HG02798 (cell line): Measurements from ENCODE around the gene GSTM3.

Experiments used
- ATAC-seq: cut with Tn5 transposase; IDR thresholded peaks from one replicate; pipeline ENCODE4 v1.9.1; 2021; ENCODE audit warnings: mild to moderate bottlenecking; ENCODE audit not compliant: unreplicated experiment, poor library complexity

The GSTM3 gene

DNA sequence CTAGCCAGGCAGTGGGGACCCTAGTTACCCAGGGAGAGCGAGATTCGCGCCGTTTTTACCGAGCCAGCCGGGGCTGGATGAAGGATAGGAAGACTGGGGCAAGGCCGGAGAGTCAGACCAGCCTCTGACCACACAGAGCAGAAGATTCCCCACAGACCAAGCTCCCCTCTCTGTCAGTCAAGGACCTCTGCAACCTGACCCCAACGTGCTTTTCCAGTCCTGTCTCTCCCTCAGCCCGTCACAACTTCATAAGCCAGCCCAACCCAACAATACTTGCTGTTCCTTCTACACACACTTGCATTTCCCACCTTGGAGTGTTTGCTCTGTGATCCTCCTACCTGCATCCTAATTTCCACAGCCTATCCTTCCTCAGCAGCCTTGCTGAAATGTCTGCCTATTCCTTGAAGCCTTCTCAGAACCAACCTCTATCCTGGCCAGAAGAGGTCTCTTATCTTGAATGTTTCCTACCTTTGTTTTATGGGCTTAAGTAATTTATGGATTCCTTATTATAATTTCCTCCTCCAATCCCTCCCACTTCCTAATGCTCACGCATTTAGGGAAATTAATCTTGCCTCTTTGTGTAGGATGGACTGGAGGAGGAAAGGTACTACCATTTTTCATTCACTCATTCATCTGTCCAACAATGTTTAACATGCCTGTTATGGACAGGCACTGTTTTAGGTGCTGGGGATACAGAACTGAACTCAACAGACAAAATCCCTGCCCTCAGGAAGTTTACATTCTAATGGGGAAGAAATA is at the start of gene GSTM3:
Gene GSTM3, minus strand, starts transcription at position 424 of the 759 bp plus-strand sequence. CDS start 751 bp downstream, outside the sequence.
- no peak for ATAC-seq

DNA sequence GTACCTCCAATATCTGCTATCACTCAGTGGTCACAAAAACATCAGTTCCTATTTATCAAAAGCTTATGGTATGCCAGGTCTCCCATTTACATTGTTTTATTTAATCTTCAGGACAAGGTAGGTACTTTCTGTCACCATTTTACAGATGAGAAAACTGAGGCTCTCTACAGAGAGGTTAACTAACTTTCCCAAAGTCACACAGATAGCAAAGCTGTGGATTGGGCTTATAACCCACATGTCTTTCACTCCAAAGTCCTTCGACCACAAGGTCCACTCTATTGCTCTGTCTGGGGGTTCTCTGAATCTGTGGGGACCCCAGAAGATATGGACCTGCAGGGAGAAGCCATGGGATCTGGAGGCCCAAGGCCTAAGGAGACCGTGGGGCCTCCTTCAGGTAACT is 49.5 kb upstream of the GSTM3 start:
- ATAC-seq = no peak

DNA sequence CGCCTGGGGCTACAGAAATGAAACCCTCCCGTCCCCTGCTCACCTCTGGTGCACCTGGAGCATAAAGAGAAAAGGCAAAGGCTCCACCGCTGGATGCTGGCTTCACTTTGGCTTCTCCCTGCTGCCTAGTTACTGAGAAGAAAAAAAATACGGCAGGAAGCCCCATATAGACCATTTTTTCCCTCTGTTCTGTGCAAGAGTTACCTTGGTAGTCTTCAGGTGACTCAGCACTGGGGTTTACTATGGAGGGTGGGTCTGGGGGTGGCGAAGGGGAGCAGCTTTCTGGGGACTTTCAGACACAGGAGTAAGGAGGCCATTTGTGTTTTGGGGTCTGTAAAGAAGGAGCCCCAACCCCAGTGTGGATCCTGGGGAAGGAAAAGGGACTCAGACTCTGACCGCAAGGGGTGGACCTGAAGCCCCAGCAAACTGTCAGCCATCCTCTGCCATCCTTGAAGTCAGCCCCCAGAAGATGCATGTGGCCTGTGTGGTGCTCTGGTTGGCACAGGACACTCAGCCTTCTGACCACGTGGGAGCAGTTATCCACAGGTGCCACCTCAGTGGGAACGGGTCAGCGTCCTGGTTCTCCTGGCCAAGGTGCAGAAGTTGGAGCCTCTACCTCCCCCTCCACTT is 48.8 kb upstream of the GSTM3 start:
- ATAC-seq = no peak

DNA sequence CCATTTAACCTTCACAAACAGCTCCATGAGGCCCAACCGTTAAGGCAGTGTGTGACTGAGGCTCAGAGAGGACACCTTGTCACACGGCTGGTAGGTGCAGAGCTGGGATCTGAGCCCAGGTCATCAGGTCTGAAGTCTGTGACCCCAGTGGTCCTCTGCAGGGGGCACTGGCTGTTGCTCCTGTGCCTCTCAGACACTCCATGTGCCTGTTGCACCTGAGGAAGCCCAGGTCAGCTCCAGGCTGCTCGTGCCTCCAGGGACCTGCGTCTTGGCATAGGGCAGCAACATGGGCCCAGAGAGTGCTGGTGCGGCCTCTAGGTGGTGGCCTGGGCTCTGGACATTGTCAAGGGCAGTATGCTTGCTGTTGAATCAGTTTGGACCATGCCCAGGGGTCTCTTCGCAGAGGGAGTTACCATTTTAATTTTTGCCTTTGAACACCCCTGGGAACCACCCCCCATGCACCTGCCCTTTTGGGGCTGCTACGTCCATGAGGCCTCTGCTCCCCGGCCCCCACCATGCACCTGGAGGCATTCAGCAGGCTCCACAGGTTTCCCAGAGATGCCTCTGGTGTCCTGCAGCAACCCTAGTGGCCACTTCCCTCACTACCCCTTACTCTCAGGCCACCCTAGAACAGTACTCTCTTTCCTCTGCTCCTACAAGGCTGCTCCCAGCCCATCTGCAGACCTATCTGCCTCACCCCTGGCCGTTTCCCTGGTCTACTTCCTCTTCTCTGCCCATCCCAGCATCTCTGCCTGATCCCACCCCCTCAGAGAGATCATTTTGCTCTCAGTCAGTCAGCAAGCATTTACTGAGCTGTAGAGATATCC is 48.1 kb upstream of the GSTM3 start:
- ATAC-seq = no peak

DNA sequence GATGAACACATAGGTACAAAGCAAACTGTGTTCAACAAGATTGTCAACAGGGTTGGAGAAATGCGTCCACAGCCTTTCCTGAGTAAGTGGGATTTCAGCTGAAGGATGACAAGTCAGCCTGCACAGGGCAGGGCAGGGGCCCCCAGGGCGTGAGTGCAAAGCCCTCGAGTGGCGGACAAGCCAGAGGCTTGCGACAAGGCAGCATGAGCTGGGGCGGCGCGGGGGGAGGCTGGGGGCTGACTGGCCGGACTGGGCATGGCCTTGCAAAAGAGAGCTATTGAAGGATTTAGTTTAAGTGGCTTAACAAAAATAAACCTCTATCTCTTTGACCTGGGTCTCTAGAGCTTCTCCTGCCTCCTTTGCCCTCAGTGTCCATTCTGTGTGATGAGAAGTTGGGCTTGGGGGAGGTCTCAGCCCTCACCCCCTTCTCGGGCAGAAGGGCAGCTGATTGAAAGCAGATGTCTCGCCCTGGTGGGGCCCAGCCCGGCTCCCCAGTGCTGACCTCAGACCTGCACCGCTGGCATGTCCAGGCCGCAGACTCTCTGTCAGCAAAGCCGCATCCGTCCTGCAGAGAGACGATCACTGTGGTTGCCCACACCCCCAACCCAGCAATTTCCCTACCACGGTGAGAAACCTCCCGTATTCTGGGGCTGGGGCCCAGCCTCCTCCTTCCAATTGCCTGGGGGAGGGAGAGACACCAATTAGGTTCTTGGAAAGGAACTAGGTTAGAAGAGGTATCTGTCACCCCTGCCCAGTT is 47.2 kb upstream of the GSTM3 start:
- ATAC-seq = no peak

DNA sequence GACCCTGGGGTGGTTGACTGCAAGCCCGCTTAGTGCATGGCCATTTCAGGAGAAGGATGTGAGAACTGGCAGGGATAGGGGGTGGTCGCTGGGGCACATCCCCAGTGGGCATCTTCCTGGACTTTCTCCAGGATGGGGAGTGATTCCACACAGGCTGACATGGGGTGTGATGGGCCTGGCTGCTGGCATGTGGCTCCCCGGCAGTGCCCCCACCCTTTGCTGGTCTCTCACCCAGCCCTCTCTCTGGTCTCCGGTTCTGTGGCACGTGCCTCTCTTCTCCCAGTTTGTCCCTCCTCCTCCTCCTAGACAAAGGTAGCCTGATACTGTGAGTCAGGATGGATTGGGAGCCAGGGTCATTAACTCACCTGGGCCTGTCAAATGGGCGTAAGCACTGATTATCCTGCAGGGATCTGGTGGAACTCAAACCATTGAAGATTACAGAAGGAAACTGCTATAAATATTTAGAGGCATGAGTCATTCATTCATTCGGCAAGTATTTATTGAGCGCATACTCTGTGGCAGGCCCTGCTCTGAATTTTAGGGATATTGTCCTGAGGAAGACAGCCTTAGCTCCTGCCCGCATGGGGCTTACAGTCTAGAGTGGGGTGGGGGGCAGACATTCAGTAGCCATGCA is 46.5 kb upstream of the GSTM3 start:
- no peak for ATAC-seq

DNA sequence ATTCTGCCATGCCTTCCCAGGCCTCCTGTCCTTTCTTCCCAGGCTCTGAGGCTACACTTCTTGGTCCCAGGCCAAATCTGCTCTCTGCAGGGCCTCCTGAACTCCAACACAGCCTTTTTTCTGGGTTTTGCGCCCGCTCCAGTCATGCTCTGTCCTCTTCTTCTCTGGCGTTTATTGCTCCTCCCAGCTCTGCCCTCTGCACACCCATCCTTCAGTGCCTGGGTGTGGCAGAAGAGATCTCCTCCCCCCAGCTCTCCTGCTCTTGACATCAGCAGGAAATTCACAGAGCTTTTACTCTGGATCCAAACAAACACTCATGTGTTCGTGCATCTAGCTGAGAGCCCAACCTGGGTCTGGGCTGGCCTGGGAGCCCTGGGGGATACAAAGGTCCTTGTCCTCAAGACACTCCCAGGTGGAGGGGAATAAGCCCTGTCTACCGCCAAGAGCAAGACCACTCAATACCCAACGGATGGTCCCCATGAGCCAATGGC is 45.7 kb upstream of the GSTM3 start:
- ATAC-seq = no peak

DNA sequence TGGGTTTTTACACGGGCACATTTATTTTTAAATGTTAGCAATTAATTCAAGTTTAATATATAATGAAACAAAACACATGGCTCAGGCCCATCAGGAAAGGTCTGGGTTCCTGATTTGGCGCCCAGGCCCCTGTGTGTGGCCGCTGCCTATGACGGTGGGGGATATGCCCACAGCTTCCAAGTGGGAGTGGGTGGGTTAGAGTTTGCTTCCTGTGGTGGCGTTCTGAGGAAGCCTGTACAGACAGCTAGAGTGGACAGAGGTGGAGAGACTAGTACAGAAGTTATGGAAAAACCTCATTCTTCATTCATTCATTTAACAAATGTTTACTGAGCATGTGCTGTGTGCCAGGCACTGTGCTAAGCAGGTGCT is 45.3 kb upstream of the GSTM3 start:
- ATAC-seq = no peak

DNA sequence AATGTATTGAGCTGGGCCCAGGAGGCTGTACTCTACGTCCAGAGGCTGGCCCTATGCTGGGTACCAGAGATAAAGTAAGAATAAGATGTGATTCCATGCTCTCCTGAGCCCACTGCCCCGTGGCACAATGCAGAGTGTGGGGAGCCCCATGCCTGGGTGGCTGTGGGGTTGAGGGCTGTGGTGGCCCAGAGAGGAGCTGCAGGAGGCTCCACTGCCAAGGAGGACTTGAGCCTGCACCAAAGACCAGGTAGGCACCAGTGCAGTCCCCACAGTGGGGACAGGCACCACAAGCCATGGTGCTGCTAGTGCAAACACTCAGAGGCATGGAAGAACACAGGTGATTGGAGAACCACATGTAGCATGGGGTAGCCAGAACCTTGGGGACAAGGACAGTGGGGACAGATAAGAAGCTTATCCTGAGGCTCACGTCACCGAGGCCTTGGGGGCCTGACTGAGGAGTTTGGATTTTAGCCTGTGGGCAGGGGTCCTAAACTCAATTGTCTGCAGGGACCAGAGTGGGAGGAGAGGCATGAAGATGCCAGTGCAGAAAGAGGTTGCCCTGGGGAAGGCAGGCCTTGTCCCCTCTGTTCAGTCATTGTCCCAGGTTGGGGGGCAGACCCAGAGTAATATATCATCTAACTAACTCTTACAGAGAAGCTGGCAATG is 44.7 kb upstream of the GSTM3 start:
- no peak for ATAC-seq

DNA sequence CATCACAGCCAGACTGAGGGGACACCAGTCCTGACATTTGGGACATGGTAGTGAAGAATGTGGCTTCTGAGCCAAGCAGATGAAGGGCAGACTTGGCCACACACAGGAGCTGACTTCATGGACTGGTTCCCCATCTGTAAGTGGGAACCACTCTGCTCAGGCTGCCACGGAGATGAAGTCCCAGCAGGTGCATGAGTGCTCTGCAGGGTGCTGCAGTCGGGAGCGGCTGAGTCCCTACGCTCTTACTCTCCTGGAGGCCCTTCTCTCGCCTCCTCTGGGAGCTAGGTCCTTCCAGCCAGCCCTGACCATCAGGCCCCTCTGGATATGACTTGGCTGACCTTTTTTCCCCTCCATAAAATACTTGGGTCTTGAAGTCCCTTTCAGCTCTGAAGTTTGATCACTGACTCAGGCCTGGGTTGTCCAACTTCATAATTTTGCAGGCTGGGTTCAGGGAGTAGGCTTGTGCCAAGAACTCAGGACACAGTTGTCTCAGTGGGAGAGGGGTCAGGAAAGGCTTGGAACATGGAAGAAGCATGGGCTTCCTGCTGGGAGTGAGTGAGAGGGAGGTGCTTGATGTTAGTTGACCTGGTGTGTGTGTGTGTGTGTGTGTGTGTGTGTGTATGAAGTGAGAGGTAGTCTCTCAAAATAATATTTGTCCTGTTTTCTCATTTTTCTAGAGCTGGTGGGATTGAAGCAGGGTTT is 43.9 kb upstream of the GSTM3 start:
- ATAC-seq = no peak

DNA sequence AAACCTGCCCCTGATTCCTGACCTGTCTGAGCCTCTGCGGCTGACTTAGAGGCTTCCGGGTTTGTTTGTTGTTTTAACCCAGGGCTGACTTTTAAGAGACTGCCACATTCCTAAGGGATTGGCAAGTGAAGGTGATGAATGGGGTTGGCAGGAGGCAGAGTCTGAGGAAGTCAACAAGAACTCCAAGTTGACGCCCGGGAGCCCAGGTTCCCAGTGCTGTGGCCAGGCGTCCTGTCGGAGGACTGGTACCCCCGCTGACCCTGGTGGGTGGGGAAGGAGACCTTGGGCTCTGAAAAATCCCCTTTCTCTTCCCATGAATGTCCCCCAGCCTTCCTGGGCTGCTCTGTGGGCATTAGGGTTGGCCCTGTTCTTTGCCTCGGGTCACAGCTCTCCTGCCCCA is 42.6 kb upstream of the GSTM3 start:
- ATAC-seq = no peak

DNA sequence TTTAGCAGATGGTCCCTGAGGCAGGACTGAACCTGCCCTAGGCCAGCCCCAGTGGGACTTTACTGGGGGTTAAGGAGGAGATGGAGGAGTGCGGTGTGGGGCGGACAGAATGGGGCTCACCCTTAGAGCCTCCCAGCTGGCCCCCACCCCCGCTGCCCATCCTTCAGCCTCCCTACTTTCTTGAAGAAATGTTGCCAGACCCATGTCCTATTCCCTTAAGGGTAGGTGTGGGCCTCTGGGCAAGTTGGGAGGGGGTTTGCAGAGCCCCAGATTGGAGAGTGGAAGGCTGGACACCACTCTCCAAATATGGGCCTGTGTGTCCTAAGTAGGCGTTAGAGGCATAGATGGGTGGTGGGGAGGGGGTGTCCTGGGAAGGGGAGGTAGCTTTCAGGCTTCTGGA is 42.1 kb upstream of the GSTM3 start:
- no peak for ATAC-seq

DNA sequence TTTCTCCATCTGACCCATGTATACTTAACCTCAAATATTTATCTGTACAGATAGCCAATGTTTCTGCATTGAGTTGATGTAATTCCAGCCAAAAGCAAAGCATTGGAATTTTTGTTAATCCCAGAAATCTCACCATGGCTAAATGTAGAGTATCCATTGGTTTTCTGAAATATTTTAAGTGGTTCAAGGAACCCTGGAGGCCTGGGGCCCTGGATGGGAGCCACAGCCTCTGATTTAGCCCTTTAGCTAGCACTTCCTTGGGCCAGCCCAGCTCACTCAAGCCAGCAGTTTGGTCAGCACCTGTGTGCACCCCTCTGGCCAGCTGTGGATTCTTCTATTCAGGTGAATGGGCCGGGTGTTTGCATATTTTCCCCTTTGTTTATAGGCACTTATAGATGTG is 41.7 kb upstream of the GSTM3 start:
- ATAC-seq = no peak

DNA sequence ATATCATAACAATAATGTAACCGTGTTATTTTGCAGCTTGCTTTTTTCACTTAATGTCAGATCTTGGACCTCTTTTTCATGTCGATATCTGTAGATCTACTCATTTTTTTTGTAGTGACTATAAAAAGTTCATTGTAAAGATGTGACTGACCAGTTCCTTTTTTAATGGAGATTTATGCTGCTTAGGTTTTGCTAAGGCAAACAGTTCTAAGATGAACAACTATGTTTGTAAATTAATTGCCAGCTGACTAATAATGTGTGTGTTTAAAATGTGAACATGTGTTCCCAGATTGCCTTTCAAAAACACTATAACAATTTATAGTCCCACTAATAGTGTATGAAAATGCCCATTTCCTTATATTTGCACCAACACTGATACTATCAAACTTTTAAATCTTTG is 41.0 kb upstream of the GSTM3 start:
- no peak for ATAC-seq

DNA sequence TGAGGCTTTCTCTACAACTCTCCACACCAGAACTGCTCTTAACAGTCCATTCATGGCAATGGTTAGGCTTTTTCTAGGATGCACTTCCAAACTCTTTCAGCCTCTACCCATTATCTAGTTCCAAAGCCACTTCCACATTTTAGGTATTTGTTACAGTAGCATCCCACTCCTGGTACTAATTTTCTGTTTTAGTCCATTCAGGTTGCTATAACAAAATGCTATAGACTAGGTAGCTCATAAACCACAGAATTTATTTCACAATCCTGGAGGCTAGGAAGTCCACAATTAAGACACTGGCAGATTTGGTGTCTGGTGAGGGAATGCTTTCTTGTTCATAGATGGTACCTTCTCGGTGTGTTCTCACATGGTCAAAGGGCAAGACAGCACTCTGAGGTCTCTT is 40.1 kb upstream of the GSTM3 start:
- no peak for ATAC-seq

DNA sequence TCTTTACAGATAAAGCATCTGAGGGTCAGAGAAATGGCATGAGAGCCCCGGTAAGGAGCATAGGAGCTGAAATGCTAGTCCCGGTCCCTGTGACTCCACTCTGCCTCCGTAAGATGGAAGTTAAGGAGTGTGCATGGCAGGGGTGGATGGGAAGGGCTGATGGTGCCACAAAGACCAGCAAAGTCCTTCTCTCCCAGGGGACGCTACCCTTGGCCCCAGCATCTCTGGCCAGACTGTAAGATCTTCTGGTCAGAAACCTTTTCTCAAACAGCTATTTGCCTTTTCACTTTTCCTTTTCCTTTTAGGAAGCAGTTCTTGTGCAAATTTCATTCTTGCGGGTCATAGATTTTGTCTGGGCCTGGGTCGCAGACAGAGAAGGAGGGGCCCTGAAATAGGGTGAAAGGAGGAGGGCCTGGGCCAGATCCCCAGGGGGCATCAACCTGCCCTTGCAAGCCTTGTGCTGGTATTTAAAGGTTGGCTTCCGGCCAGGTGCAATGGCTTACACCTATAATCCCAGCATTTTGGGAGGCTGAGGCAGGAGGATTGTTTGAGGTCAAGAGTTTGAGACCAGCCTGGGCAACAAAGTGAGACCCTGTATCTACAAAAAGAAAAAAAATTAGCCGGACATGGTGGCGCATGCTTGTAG is 37.3 kb upstream of the GSTM3 start:
- ATAC-seq = no peak

DNA sequence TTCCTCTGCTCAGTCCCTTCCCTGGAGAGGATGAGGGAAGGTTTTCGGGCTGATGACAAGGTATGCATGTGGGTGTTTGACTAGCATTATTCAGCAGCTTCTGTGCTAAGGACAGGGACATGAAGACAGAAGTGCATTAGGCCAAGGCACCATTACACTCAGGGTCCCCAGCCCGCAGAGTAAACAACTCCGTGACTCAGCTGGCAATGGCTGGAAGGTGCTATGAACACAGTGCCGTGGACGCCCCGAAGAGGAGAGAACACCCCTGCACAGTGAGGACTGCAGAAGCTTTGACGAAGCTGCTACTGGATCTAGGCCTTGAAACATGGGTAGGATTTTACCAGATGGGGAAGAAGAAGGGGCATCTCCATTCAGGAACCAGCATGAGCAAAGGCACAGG is 36.6 kb upstream of the GSTM3 start:
- ATAC-seq = no peak

DNA sequence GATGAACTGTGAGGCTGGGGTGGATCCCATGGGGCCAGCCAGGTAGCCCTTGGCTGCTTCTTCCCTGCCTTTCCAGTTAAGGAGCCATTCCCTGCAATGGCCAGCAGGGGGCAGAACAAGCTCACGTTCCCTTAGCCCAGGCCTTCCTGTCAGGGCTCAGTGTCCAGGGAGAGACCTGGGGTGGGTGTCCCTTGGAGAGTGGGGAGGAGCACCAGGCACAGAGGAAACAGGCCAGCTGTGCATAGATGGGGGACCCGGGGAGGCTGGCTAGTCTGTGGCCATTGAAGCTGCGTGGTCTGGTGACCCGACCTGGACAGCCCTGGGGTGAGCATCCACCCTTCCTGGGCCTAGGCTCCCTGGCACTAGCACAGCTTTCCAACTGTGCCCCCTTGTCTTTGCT is 36.1 kb upstream of the GSTM3 start:
- ATAC-seq = peak; percentile 80
